Body of pancreas (tissue), 4 donors: ENCODE results near the gene MAP4K4.

Experiments used
- POLR2A ChIP-seq, 3 donors: fragments of 450-650 bp; IDR thresholded peaks; one replicate each; pipeline ENCODE4 v1.6.1; 2016; ENCODE audit warnings: antibody characterized with exemption in 3 of 3, mild to moderate bottlenecking in 2 of 3
- TF ChIP-seq, protein P1 (sequence below), 7 experiments: fragments of 450-650 bp in 4 of 7; fragments of 200-600 bp in 3 of 7; sonication (generic) in 3 of 7; IDR thresholded peaks; one replicate each; pipeline ENCODE4 v1.5.1; 2016 to 2019; ENCODE audit warnings: antibody characterized with exemption in 7 of 7

DNA sequence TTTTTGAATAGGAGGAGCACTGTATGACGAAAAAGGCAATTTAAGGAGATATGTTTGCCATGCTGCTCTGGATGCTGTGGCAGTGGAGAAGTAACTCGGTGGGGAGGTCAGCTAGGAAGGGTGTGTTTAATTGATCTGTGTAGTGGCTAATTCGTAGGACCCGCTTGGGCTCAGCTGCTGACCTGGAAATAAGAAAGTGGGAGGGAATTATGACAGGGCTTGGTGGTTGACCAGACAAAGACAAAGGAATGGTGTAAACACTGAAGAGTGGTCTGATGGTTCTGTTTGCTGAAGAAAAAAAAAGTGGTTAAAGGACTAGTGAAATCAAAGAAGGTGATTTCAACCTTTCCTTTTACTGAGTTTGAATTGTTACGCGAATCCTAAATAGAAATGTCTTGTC is 146.0 kb downstream of the MAP4K4 start:
- TF ChIP-seq, protein P1, sequence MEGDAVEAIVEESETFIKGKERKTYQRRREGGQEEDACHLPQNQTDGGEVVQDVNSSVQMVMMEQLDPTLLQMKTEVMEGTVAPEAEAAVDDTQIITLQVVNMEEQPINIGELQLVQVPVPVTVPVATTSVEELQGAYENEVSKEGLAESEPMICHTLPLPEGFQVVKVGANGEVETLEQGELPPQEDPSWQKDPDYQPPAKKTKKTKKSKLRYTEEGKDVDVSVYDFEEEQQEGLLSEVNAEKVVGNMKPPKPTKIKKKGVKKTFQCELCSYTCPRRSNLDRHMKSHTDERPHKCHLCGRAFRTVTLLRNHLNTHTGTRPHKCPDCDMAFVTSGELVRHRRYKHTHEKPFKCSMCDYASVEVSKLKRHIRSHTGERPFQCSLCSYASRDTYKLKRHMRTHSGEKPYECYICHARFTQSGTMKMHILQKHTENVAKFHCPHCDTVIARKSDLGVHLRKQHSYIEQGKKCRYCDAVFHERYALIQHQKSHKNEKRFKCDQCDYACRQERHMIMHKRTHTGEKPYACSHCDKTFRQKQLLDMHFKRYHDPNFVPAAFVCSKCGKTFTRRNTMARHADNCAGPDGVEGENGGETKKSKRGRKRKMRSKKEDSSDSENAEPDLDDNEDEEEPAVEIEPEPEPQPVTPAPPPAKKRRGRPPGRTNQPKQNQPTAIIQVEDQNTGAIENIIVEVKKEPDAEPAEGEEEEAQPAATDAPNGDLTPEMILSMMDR (IDR thresholded peaks at IDR 0.05) = no peak
- TF ChIP-seq POLR2A (IDR thresholded peaks at IDR 0.05) = no peak
